GM10266 (cell line): ENCODE data around the gene OR2V1.

Experiments used
- DNase-seq: peaks from one replicate; pipeline ENCODE4 v3.0.0; 2012; ENCODE audit errors: extremely low spot score
- TF ChIP-seq, protein P1 (sequence below): IDR thresholded peaks from 2 replicates; pipeline ENCODE4 v1.5.1; 2012; ENCODE audit warnings: mild to moderate bottlenecking, low read depth; ENCODE audit not compliant: control insufficient read depth, insufficient read depth; ENCODE audit errors: missing control alignments

OR2V1 gene

DNA sequence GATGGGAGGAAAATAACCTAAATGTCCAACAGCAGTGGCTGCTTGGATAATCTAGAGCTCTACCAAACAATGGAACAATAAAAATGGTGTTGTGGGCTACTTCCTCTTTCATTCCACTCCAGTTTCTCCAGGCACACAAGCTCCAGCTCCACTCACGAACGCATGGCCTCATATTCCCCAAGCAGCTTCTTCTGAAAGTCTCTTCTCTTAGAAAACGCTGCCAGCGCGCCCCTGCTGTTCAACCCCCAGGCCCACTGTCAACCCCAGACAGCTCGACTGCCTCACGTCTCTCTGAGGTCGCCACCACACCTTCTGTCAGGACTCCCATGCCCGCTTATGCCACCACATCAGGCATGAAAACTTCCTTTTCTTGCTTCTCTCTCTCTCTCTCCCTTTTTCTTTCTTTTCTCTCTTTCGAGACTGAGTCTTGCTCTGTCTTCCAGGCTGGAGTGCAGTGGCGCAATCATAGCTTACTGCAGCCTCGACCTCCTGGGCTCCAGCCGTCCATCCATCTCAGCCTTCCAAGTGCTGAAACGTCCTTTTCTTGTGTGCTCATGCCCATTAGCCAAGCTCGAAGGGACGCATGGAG lies 32.6 kb upstream of the OR2V1 start:
- TF ChIP-seq, protein P1, sequence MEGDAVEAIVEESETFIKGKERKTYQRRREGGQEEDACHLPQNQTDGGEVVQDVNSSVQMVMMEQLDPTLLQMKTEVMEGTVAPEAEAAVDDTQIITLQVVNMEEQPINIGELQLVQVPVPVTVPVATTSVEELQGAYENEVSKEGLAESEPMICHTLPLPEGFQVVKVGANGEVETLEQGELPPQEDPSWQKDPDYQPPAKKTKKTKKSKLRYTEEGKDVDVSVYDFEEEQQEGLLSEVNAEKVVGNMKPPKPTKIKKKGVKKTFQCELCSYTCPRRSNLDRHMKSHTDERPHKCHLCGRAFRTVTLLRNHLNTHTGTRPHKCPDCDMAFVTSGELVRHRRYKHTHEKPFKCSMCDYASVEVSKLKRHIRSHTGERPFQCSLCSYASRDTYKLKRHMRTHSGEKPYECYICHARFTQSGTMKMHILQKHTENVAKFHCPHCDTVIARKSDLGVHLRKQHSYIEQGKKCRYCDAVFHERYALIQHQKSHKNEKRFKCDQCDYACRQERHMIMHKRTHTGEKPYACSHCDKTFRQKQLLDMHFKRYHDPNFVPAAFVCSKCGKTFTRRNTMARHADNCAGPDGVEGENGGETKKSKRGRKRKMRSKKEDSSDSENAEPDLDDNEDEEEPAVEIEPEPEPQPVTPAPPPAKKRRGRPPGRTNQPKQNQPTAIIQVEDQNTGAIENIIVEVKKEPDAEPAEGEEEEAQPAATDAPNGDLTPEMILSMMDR: peak; percentile 9
- DNase-seq: no peak

DNA sequence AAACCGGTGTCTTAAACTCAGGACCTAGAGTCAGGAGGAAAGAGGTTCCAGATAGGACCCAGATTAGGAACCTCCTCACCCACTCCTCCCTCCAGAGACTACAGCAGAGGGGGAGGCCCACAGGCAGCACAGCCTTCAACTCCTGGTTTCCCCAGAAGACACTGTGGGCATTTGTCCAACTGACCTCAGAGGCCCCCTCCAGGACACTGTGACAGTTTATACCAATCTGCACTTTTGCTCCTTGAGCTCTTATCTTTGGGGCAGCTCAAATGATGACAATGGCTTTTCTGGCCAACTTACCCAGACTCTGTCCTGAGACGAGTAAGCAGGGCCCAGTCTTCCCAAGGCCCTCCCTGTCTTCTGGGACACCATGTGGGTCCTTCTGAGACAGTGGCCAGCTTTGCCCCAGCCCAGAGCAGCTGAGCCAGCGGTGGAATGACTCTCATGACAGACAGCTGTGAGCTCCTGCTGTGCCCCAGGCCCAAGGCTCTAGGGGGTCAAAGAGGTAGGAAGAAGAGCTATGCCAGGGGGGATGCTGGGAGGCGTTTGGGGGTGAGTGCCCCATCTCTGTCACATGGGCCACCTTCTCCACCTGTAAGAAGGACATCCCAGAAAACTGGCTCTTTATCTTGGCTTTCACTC lies 30.7 kb upstream of the OR2V1 start:
- TF ChIP-seq, protein P1: no peak

DNA sequence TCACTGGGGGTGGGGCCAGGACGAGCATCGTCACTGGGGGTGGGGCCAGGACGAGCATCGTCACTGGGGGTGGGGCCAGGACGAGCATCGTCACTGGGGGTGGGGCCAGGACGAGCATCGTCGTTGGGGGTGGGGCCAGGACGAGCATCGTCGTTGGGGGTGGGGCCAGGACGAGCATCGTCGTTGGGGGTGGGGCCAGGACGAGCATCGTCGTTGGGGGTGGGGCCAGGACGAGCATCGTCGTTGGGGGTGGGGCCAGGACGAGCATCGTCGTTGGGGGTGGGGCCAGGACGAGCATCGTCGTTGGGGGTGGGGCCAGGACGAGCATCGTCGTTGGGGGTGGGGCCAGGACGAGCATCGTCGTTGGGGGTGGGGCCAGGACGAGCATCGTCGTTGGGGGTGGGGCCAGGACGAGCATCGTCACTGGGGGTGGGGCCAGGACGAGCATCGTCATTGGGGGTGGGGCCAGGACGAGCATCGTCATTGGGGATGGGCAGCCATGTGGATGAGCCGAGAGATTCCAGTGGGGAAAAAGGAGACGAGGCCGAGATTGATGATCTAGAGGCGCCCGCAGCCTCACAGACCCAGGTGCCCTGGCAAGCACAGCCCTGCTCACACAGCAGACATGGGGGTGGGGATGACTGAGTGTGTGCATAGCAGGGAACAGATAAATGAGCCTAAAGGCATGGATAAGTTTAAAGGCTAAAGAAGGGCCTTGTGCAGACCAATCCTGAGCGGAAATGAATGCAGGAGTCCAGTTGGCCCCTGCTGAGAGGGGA lies 30.0 kb upstream of the OR2V1 start:
- peak; percentile 51 for DNase-seq

More for the DNA sequence above, 30.7 kb upstream of the OR2V1 start:
- DNase-seq: no peak

GRCh38 chr5:181160152-181160754 lies 29.3 kb upstream of the OR2V1 start:
- peak; percentile 72 for DNase-seq
- TF ChIP-seq, protein P1: no peak

GRCh38 chr5:181159286-181160151 lies 28.6 kb upstream of the OR2V1 start:
- DNase-seq: peak; percentile 78
- TF ChIP-seq, protein P1: peak; percentile 94

- no peak for DNase-seq
- TF ChIP-seq, protein P1: no peak
These were observed 27.9 kb upstream of the OR2V1 start for GRCh38 chr5:181158869-181159268.

GRCh38 chr5:181156758-181157157 lies 25.8 kb upstream of the OR2V1 start:
- TF ChIP-seq, protein P1: no peak
- DNase-seq: no peak
